ENCODE measurements around the gene RNF144A. TPM values are rescaled to one million over a fixed set of nuclear protein-coding genes. Genes with fewer than 3 reads are reported as not detected.
A peak's percentile ranks its signal among the peaks of the same experiment; 100 is the strongest.
"Not testable (repeated sequence)": the region's sequence is repeated elsewhere in the genome, so short reads cannot be mapped to it uniquely, and the experiment has no call there.

RNF144A gene
- total RNA-seq, 2 donors from 2014 or later: 49.3 to 57.5 TPM

DNA sequence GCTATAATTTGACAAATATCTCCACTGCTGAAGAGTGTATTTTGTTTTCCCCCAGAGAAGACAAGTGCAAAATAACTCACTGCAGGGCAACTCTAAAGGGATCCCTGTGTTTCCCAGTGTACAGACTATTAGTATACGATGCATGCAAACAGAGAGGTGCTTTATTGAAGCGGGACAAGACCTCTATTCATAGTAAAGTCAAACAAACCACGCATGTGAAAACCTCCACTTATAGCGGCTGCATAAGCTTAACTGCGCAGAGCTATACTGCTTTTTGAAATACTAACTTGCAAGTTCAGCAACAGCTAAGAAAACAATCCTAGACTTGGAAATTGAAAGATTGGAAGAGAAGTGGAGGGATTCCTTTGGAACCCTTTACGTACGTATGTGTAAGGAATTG is 15.6 kb downstream of the RNF144A start:
- no peak for DNase-seq (ENCODE audit: low spot score in 2 of 2)
- no peak for ATAC-seq
- Mint-ChIP-seq H3K27ac (no peak overlapping the region), H3K9me3 (peaks cover 0 to 16% of the 10 kb centered on the region in 2 donors), H3K36me3 (peaks cover 10 to 42% of the 10 kb centered on the region in 2 donors)

DNA sequence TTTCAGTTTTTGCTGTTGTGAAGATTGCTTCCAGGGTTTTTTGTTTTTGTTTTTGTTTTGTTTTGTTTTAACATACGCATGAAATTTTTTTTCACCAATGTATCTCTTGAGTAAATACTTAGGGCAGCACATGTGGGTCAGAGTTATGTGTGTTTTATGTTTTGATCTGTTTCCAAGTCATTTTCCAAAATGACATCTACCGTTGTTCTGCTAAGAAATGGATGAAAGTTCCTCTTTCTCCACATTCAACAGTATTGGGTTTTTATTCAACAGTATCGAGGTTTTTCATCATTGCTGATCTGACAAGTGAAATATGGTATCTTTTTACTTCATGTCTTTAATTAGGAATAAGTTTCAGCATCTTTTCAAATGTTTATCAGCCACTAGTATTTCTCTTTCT is 16.7 kb downstream of the RNF144A start:
- Mint-ChIP-seq H3K36me3 (peaks cover under 1 to 31% of the 10 kb centered on the region in 2 donors), H3K9me3 (peaks cover 0 to 5% of the 10 kb centered on the region in 2 donors), H3K27ac (no peak overlapping the region)
- DNase-seq (ENCODE audit: low spot score in 2 of 2): no peak
- ATAC-seq: no peak

DNA sequence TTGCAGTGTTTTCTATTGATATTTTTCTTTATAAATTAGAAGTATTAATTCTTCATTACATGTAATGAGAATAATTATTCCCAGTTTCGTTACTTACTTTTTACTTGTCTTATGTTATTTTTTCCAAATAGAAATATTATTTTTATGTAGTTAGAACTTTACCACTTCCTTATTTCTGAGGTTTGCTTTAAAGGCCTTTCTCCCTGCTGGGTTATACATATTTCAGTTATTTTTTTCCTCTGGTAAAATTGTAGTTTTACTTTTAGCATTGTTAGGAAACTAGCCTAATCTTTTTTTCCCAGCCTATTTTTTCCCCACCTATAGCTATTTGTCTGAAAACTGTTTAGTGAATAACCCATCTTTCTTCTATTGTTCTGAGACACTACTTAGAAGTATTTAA is 17.1 kb downstream of the RNF144A start:
- peaks cover 0 to 27% of the 10 kb centered on the region in 2 donors for H3K36me3 Mint-ChIP-seq
- ATAC-seq (no peak), DNase-seq (ENCODE audit: low spot score in 2 of 2) (no peak)
- H3K9me3 Mint-ChIP-seq: peaks cover 0 to 5% of the 10 kb centered on the region in 2 donors
- H3K27ac Mint-ChIP-seq: peak overlapping the region in 1 of 2 donors; percentile 60

DNA sequence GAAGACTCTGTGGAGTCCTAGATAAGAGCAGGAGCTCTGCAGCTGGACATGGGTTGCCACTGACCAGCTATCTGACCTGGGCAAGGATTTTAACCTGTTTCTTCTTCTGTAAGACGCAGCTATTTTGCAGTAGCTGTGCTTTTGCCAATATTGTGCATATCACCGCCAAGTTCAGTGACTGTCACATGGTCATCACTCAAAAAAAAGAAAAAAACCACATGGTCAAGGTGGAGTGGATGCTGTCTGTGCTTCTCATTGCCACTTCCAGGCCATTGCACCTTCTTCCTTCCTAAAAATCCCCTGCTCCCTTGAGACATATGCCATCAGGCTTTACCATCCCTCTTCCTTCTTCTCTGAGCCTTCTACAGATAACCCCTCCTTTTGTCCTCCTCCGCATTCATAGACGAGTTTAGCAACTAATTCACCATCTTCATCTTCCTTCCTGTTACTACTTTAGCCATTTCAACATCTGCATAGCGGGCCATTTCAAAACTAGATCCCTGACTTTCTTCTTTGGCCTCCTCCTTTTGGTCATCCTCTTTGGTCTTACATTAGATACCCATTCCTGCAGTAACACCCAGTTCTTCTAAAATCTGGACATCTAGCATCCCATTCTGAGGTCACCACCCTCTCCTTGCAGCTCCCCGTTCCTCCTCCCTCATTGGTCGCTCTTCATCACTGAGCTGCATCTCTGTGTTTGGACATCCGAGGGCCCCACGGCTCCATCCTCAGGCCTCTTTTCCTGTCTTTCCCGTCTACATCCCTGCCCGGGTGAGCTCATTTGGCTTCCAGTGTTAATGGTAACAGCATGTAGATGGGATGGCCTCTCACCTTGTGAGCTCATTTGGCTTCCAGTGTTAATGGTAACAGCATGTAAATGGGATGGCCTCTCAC is 17.8 kb downstream of the RNF144A start:
- Mint-ChIP-seq H3K27ac (peak overlapping the region in 1 of 2 donors; percentile 60), H3K36me3 (peaks cover 0 to 22% of the 10 kb centered on the region in 2 donors), H3K9me3 (peaks cover 0 to 5% of the 10 kb centered on the region in 2 donors)
- ATAC-seq: no peak
- DNase-seq (ENCODE audit: low spot score in 2 of 2): no peak

DNA sequence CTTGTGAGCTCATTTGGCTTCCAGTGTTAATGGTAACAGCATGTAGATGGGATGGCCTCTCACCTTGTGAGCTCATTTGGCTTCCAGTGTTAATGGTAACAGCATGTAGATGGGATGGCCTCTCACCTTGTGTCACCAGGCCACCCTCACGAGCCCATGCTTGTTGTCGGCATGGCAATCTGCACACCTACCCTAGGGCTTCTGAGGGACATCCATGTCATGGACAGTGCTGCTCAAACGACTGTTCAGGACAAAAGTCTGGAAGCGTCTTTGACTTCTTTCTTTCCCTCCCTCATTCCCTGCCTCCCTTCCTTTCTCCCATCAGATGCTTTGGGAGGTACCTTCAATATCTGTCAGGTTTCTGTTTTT is 18.4 kb downstream of the RNF144A start:
- not testable (repeated sequence) for H3K27ac Mint-ChIP-seq; ATAC-seq; DNase-seq (ENCODE audit: low spot score in 2 of 2); H3K9me3 Mint-ChIP-seq
- H3K36me3 Mint-ChIP-seq: peaks cover 0 to 22% of the 10 kb centered on the region in 2 donors

DNA sequence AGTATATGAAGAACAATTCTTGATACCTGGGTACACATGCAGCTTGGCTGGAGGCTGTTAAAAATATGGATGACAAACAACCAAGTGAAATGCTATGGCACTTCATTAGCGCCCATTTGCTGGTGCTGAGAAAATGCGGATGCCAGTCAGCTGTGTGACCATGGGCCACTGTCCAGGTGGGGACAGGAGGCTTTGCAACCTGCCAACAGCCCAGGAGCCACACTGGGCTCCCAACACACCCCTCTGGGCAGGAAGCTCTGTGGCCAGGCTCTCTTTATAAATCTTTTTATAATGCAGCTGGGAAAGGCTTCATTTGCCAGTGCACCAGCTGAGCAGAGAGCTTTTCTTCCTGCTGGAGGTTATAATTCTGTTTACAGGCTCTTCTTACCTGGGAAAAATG is 19.9 kb downstream of the RNF144A start:
- ATAC-seq (no peak), DNase-seq (ENCODE audit: low spot score in 2 of 2) (no peak)
- Mint-ChIP-seq H3K9me3 (peaks cover 0 to 5% of the 10 kb centered on the region in 2 donors), H3K36me3 (peaks cover 15 to 23% of the 10 kb centered on the region in 2 donors), H3K27ac (no peak overlapping the region)

DNA sequence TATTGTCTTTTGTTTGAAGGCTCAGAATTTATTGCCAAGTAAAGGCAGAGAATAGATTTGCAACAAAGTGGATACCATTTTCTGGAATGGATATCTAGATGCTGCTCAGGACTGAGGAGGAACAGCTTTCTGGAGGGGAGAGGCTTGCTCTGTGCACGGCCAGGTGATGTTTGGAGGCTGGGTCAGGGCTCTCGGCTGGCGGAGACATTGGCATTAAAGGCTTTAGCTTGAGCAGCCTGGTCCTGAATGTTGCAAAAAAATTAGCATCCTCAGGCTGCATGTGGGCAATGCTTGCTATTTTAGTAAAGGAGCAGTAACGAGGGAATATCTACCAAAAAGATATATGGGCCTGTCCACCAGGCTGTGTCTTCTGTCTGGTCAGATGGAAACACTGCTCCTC is 20.4 kb downstream of the RNF144A start:
- ATAC-seq (no peak), DNase-seq (ENCODE audit: low spot score in 2 of 2) (no peak)
- no peak overlapping the region for H3K27ac Mint-ChIP-seq
- peaks cover 0 to 5% of the 10 kb centered on the region in 2 donors for H3K9me3 Mint-ChIP-seq
- peaks cover 18 to 26% of the 10 kb centered on the region in 2 donors for H3K36me3 Mint-ChIP-seq

DNA sequence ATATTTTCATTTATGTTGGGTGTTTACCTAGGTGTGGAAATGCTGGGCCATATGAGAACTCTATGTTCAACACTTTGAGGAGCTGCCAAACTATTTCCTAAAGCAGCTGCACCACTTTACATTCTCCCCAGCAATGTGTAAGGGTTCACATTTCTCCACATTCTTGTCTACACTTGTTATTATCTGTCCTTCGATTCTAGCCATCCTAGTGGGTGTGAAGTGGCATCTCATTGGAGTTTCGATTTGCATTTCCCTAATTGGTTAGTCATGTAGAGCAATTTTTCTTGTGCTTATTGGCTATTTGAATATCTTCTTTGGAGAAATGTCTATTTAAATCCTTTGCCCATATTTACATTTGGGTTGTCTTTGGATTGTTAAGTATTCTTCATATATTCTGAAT is 21.9 kb downstream of the RNF144A start:
- no peak for ATAC-seq
- H3K9me3 Mint-ChIP-seq: peaks cover 0 to 5% of the 10 kb centered on the region in 2 donors
- peaks cover 30 to 41% of the 10 kb centered on the region in 2 donors for H3K36me3 Mint-ChIP-seq
- no peak overlapping the region for H3K27ac Mint-ChIP-seq
- no peak for DNase-seq (ENCODE audit: low spot score in 2 of 2)

DNA sequence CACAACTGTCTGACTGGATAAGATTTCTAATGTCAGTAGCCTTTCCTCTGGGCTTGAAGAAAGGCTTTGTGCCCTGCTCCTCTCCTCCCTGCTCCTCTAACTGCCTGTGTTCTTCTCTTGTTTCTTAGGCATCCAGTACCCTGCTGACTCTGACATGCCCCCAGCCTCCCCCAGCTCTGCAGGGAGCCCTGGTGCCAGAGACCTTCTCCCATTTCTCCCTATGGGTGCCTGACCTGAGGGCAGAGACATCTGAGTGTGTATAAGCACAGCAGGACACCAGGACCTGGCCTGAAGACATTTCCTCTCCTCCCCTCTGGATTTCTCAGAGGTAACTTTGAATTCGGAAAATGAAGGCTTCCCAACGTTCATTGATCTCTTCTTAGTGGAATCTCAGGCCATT is 23.6 kb downstream of the RNF144A start:
- Mint-ChIP-seq H3K27ac (no peak overlapping the region), H3K9me3 (no peaks in the 10 kb centered on the region), H3K36me3 (peaks cover 30 to 43% of the 10 kb centered on the region in 2 donors)
- ATAC-seq (no peak), DNase-seq (ENCODE audit: low spot score in 2 of 2) (no peak)

DNA sequence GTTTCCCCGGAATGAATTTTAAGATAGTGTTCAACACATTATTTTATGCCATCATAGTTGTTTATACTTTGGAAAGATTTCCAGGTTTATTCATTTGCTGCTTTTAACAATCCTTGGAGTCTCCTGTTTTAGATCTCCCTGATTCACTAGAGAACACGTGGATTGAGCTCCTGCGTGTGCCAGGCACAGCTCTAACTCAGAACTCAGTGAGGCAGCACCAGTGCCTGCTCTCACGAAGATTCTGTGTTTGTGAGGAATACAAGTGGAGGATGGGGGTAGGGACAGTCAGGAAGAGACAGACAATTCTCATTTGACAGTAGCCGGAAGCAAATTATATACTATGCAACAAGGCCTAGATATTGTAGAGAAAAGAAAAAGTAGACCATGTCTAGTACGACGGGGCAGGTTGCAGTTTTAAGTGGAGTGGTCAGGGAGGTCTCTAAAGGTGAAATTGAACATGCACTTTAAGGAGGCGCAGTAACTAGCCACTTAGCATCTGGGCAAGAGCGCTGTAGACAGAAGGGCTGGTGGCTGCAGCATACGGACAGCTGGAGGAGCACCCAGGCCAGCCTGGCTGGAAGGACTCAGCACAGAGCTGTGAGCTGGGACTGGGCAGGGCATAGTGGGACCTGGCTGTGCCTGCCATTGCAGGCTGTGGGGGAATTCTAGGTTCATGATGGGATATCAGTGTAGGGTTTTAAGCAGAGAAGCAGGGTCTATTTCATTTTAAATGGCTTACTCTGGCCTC is 24.3 kb downstream of the RNF144A start:
- H3K27ac Mint-ChIP-seq: peak overlapping the region in 1 of 2 donors; percentile 11
- no peak for DNase-seq (ENCODE audit: low spot score in 2 of 2)
- H3K36me3 Mint-ChIP-seq: peaks cover 30 to 44% of the 10 kb centered on the region in 2 donors
- ATAC-seq: no peak
- H3K9me3 Mint-ChIP-seq: no peaks in the 10 kb centered on the region

DNA sequence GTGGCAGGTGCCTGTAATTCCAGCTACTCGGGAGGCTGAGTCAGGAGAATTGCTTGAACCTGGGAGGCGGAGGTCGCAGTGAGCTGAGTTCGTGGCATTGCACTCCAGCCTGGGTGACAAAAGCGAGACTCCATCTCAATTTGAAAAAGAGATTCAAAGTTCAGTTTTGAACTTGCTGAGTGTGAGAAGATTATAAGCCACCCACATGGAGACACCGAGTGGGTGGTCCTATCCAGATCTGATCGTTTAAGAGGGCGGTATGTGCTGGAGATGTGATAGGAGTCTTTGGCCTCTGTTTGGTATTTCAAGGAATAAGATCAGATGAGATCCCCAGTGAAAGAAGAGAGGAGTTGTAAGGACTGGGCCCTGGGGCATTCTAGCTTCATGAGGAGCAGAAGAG is 25.6 kb downstream of the RNF144A start:
- peak overlapping the region; percentile 11 to 76 for H3K27ac Mint-ChIP-seq
- H3K9me3 Mint-ChIP-seq: no peaks in the 10 kb centered on the region
- H3K36me3 Mint-ChIP-seq: peaks cover 33 to 47% of the 10 kb centered on the region in 2 donors
- no peak for ATAC-seq
- no peak for DNase-seq (ENCODE audit: low spot score in 2 of 2)

DNA sequence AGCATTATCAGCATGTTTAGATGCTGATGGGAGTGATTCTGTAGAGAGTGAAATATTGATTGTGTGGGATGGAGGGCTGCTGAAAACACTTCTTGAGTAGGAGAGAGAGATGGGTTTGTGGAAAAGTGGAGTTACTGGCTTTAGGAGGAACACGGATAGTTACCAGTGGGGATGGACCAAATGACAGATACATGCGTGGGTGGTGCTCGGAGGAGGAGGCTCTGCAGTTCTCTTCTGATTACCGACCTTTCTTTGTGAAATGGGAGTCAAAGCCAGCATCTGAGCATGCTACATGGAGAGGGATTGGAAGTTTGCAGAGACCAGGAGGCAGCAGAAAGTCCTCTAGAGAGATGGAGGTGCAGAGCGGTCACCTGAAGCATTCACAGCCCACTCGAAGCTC is 26.3 kb downstream of the RNF144A start:
- H3K36me3 Mint-ChIP-seq: peaks cover 35 to 54% of the 10 kb centered on the region in 2 donors
- peak overlapping the region in 1 of 2 donors; percentile 11 for H3K27ac Mint-ChIP-seq
- no peak for DNase-seq (ENCODE audit: low spot score in 2 of 2)
- no peak for ATAC-seq
- no peaks in the 10 kb centered on the region for H3K9me3 Mint-ChIP-seq

DNA sequence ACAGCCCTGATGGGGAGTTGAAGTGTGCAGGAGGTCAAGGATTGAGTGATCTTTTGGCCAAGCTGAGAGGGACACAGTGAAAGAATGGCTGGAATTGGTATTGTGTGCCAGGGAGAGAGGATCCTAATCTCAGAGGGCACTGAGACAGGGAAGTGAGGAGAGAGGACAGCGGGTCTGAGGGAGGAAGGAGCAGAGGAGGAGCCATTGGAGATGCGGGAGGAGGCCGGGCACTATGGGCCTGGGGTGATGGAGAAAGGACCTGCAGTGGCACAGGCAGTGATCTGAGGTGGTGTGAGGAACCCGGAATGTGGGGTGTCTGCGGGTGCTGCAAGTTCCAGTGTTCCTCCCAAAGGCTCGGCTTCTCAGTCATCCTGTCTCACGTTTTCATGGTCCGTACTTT is 26.8 kb downstream of the RNF144A start:
- no peak for ATAC-seq
- Mint-ChIP-seq H3K27ac (no peak overlapping the region), H3K36me3 (peaks cover 35 to 58% of the 10 kb centered on the region in 2 donors), H3K9me3 (no peaks in the 10 kb centered on the region)
- DNase-seq (ENCODE audit: low spot score in 2 of 2): no peak

DNA sequence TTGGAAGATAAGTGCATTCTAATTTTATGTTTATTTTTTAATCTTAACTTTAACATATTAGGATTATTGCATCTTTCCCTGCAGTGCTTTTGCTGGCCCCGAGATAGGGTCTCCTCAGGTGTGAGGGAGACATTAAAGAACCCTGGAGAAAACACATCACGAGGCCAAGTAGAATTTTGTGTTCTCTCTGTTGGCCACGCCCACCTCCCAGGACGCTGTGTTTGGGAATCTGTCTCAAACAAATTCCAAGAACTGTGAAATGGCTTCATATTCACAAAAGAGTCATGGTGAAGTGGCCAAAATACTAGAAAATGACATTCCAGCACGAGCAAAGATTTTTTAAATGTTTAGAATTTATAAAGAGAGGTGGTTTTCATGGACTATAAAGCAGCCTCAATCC is 27.3 kb downstream of the RNF144A start:
- no peak for DNase-seq (ENCODE audit: low spot score in 2 of 2)
- no peak for ATAC-seq
- H3K9me3 Mint-ChIP-seq: no peaks in the 10 kb centered on the region
- H3K36me3 Mint-ChIP-seq: peaks cover 35 to 58% of the 10 kb centered on the region in 2 donors
- H3K27ac Mint-ChIP-seq: no peak overlapping the region

DNA sequence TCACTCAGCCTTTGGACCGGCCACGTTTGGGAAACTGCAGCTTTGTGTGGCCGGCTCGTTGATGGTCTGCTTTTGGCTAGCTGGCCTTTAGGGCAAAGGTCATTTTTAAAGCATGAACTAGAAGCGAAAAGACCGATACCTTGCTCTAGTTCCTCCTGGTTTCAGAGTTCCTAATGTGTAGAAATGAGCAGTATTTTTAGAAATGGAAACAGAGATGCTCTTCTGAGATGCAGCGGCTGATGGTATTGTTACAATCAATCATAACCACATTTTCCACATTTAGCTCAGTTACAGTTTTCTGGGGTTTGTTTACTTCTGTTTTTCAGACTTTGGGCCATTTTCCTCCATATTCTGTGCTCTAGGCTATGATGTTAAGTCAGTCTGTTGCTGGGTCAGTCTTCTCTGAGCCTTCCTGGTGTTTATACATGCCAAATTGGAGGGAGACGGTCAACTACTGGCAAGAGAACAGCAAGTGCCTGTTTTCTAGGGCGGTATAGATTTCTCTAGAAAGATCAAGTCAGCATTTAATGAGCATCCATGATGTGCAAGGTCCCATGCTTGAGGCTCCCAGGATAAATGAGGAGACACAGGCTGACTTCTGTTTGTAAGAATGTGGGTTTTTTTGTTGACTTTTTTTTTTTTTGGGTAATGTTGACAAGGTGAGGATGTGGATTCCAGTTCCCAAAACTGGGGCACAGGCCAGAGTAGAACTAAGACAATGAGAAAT is 28.0 kb downstream of the RNF144A start:
- ATAC-seq: peak; percentile 7 to 63
- Mint-ChIP-seq H3K36me3 (peaks cover 35 to 58% of the 10 kb centered on the region in 2 donors), H3K9me3 (no peaks in the 10 kb centered on the region), H3K27ac (peak overlapping the region; percentile 17 to 21)
- no peak for DNase-seq (ENCODE audit: low spot score in 2 of 2)

DNA sequence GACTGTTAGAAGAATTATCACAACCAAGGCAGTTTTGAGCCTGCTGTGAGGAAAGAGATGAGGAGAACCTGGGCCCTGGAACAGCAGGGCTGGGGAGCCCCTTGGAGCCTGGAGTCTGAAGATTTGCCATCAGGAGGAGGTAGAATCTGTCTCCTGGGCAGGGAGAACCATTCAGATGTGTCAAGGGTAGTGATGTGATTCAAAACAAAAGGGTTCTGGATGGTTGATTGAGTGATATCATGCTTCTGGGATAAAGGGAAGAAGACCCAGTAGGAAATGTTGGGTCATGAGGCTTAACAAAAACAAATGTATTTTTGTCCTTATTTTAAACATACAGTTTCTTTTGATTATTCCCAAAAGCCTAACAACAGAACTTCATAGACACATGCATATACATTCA is 28.6 kb downstream of the RNF144A start:
- DNase-seq (ENCODE audit: low spot score in 2 of 2) (no peak), ATAC-seq (no peak)
- H3K9me3 Mint-ChIP-seq: no peaks in the 10 kb centered on the region
- peak overlapping the region; percentile 3 to 21 for H3K27ac Mint-ChIP-seq
- peaks cover 34 to 57% of the 10 kb centered on the region in 2 donors for H3K36me3 Mint-ChIP-seq

DNA sequence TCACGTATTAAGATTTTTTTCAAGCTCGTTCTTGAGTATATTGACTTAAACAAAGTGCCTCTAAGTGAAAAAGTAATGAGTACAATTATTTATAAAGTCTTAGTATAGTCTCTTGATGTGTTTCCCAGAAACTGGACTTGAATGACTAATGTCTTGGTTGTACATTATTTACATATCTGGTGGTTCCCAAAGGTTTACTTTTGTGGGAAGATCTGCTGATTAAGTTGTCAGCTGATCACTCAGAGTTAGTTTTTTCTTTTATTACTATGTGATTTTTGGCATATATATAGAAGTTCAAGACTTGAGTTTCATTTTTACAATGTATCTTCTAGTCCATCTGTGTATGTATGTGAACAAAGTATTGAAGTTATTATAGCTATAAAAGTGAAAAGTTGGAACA is 29.5 kb downstream of the RNF144A start:
- Mint-ChIP-seq H3K27ac (no peak overlapping the region), H3K9me3 (no peaks in the 10 kb centered on the region), H3K36me3 (peaks cover 25 to 48% of the 10 kb centered on the region in 2 donors)
- no peak for DNase-seq (ENCODE audit: low spot score in 2 of 2)
- peak in 1 of 2 donors; percentile 54 for ATAC-seq

Measured in activated naive CD4-positive, alpha-beta T cell treated with anti-CD3 and anti-CD28 coated beads, Interleukin-2, amount 50 U/mL, for 72 hours (primary cell).